BLaER1 treated with 17β-estradiol and CSF1 and Interleukin-3, amounts not matched to agents 10 nM and 100 nM (cell line): ENCODE measurements around the gene CBL.

Source experiments
- H3K27ac ChIP-seq, 11 experiments: shearing (Covaris generic); formaldehyde crosslinking; 2 replicates each; pipeline ENCODE4 v1.8.1; 2022
- H3K27me3 ChIP-seq, 11 experiments: shearing (Covaris generic); formaldehyde crosslinking; 2 replicates each; pipeline ENCODE4 v1.8.1; 2022
- H3K36me3 ChIP-seq, 11 experiments: shearing (Covaris generic); formaldehyde crosslinking; 2 replicates each; pipeline ENCODE4 v1.8.1; 2022
- H3K4me1 ChIP-seq, 10 experiments: shearing (Covaris generic); formaldehyde crosslinking; 2 replicates each; pipeline ENCODE4 v1.8.1; 2022
- H3K4me2 ChIP-seq, 11 experiments: shearing (Covaris generic); formaldehyde crosslinking; 2 replicates each; pipeline ENCODE4 v1.8.1; 2022
- H3K4me3 ChIP-seq, 10 experiments: shearing (Covaris generic); formaldehyde crosslinking; 2 replicates each; pipeline ENCODE4 v1.8.1; 2022
- H3K9ac ChIP-seq, 11 experiments: shearing (Covaris generic); formaldehyde crosslinking; 2 replicates each; pipeline ENCODE4 v1.8.1; 2022
- H3K9me3 ChIP-seq, 11 experiments: shearing (Covaris generic); formaldehyde crosslinking; replicated peaks in 1 of 11; 2 replicates each; pipeline ENCODE4 v1.8.1; 2022
- H4K20me1 ChIP-seq, 11 experiments: shearing (Covaris generic); formaldehyde crosslinking; 2 replicates each; pipeline ENCODE4 v1.8.1; 2022
- Cebpa-rat ChIP-seq, 11 experiments: shearing (Covaris generic); IDR thresholded peaks; 2 replicates each; pipeline ENCODE4 v1.8.1; 2022

CBL gene

GRCh38 chr11:119202554-119202953 is 3.6 kb upstream of the CBL start:
- no peaks in the 10 kb centered on the region for H3K27me3 ChIP-seq
- no peaks in the 10 kb centered on the region for H3K36me3 ChIP-seq
- H3K9ac ChIP-seq: no peak overlapping the region
- H3K9me3 ChIP-seq: no peaks in the 10 kb centered on the region
- H4K20me1 ChIP-seq: peaks cover 0 to 8% (median 4%) of the 10 kb centered on the region in 11 experiments; a peak in 12 of 22 replicates
- no peak overlapping the region for H3K27ac ChIP-seq
- no peak overlapping the region for H3K4me3 ChIP-seq
- no peak overlapping the region for H3K4me2 ChIP-seq
- TF ChIP-seq Cebpa-rat (IDR thresholded peaks at IDR 0.05): no peak
- H3K4me1 ChIP-seq: peaks cover 15 to 20% (median 19%) of the 10 kb centered on the region in 10 experiments

- H3K9ac ChIP-seq: no peak overlapping the region
- no peak for TF ChIP-seq Cebpa-rat (IDR thresholded peaks at IDR 0.05)
Measured at GRCh38 chr11:119204066-119204465, 2.1 kb upstream of the CBL start.

GRCh38 chr11:119205080-119205479 is 1.1 kb upstream of the CBL start:
- no peak for TF ChIP-seq Cebpa-rat (IDR thresholded peaks at IDR 0.05)
- peak overlapping the region; percentile 81 to 99 (median 97) for H3K4me3 ChIP-seq

More at GRCh38 chr11:119204066-119204465, 2.1 kb upstream of the CBL start:
- Histone ChIP-seq H3K4me1 (peaks cover 25 to 35% (median 30%) of the 10 kb centered on the region in 10 experiments), H3K9me3 (no peaks in the 10 kb centered on the region), H3K4me2 (peak overlapping the region in 6 of 11 experiments; percentile 85 to 97 (median 92); a peak in 8 of 22 replicates), H3K27me3 (no peaks in the 10 kb centered on the region), H4K20me1 (peaks cover 15 to 23% (median 18%) of the 10 kb centered on the region in 11 experiments; a peak in 21 of 22 replicates), H3K4me3 (no peak overlapping the region), H3K27ac (peak overlapping the region in 2 of 11 experiments; percentile 5 to 89; a peak in 1 of 22 replicates), H3K36me3 (peaks cover 0 to 9% (median 1%) of the 10 kb centered on the region in 11 experiments; a peak in 4 of 22 replicates)

GRCh38 chr11:119206511-119207414 is 624 bp downstream of the CBL start:
- Histone ChIP-seq H3K4me1 (peaks cover 25 to 57% (median 38%) of the 10 kb centered on the region in 10 experiments), H3K4me3 (peak overlapping the region; percentile 81 to 99 (median 97)), H3K9me3 (no peaks in the 10 kb centered on the region), H3K27ac (peak overlapping the region; percentile 84 to 93 (median 89)), H4K20me1 (peaks cover 42 to 50% (median 45%) of the 10 kb centered on the region in 11 experiments; a peak in 21 of 22 replicates), H3K9ac (peak overlapping the region; percentile 84 to 98 (median 92)), H3K4me2 (peak overlapping the region; percentile 70 to 95 (median 90)), H3K36me3 (peaks cover 0 to 14% (median 4%) of the 10 kb centered on the region in 11 experiments; a peak in 5 of 22 replicates), H3K27me3 (no peaks in the 10 kb centered on the region)
- no peak for TF ChIP-seq Cebpa-rat (IDR thresholded peaks at IDR 0.05)

More at GRCh38 chr11:119205080-119205479, 1.1 kb upstream of the CBL start:
- Histone ChIP-seq H3K9ac (peak overlapping the region; percentile 84 to 98 (median 92); a peak in 20 of 22 replicates), H3K4me1 (peaks cover 25 to 45% (median 38%) of the 10 kb centered on the region in 10 experiments), H4K20me1 (peaks cover 25 to 34% (median 29%) of the 10 kb centered on the region in 11 experiments; a peak in 21 of 22 replicates), H3K27me3 (no peaks in the 10 kb centered on the region), H3K4me2 (peak overlapping the region; percentile 85 to 97 (median 93)), H3K9me3 (no peaks in the 10 kb centered on the region), H3K36me3 (peaks cover 0 to 14% (median 4%) of the 10 kb centered on the region in 11 experiments; a peak in 4 of 22 replicates), H3K27ac (peak overlapping the region; percentile 84 to 93 (median 89); a peak in 20 of 22 replicates)

- H4K20me1 ChIP-seq: peaks cover 49 to 58% (median 51%) of the 10 kb centered on the region in 11 experiments; a peak in 21 of 22 replicates
- H3K36me3 ChIP-seq: peaks cover 0 to 14% (median 4%) of the 10 kb centered on the region in 11 experiments; a peak in 5 of 22 replicates
- peak overlapping the region; percentile 22 to 93 (median 89); a peak in 21 of 22 replicates for H3K27ac ChIP-seq
- peak overlapping the region; percentile 81 to 99 (median 97) for H3K4me3 ChIP-seq
- H3K27me3 ChIP-seq: no peaks in the 10 kb centered on the region
- peaks cover 25 to 57% (median 38%) of the 10 kb centered on the region in 10 experiments for H3K4me1 ChIP-seq
- no peaks in the 10 kb centered on the region for H3K9me3 ChIP-seq
- TF ChIP-seq Cebpa-rat (IDR thresholded peaks at IDR 0.05): no peak
- peak overlapping the region; percentile 70 to 95 (median 88) for H3K4me2 ChIP-seq
- H3K9ac ChIP-seq: peak overlapping the region; percentile 77 to 98 (median 92)
Measured at GRCh38 chr11:119207415-119207960, 1.3 kb downstream of the CBL start.

- TF ChIP-seq Cebpa-rat (IDR thresholded peaks at IDR 0.05): no peak
- H3K27me3 ChIP-seq: no peaks in the 10 kb centered on the region
- H3K4me1 ChIP-seq: peaks cover 25 to 66% (median 42%) of the 10 kb centered on the region in 10 experiments
- H4K20me1 ChIP-seq: peaks cover 65 to 75% (median 68%) of the 10 kb centered on the region in 11 experiments
- peaks cover 0 to 20% (median 4%) of the 10 kb centered on the region in 11 experiments; a peak in 7 of 22 replicates for H3K36me3 ChIP-seq
- peak overlapping the region in 2 of 11 experiments; percentile 11 to 28; a peak in 3 of 22 replicates for H3K9ac ChIP-seq
- no peak overlapping the region for H3K4me3 ChIP-seq
- peak overlapping the region in 6 of 11 experiments; percentile 7 to 85 (median 77); a peak in 8 of 22 replicates for H3K4me2 ChIP-seq
- no peak overlapping the region for H3K27ac ChIP-seq
- H3K9me3 ChIP-seq: no peaks in the 10 kb centered on the region
Measured at GRCh38 chr11:119209186-119209585, 3.0 kb downstream of the CBL start.

GRCh38 chr11:119210050-119210449 is 3.9 kb downstream of the CBL start:
- Histone ChIP-seq H3K4me3 (no peak overlapping the region), H3K27me3 (no peaks in the 10 kb centered on the region), H3K4me1 (peaks cover 20 to 65% (median 33%) of the 10 kb centered on the region in 10 experiments), H3K36me3 (peaks cover 0 to 22% (median 4%) of the 10 kb centered on the region in 11 experiments; a peak in 7 of 22 replicates), H3K4me2 (peak overlapping the region in 4 of 11 experiments; percentile 11 to 82 (median 67); a peak in 7 of 22 replicates), H4K20me1 (peaks cover 69 to 83% (median 77%) of the 10 kb centered on the region in 11 experiments), H3K9ac (peak overlapping the region in 1 of 11 experiments; percentile 27; a peak in 1 of 22 replicates), H3K9me3 (no peaks in the 10 kb centered on the region), H3K27ac (peak overlapping the region in 1 of 11 experiments; percentile 19; a peak in 1 of 22 replicates)
- TF ChIP-seq Cebpa-rat (IDR thresholded peaks at IDR 0.05): no peak

GRCh38 chr11:119218141-119218878 is 12.2 kb downstream of the CBL start:
- Histone ChIP-seq H3K36me3 (peaks cover 3 to 34% (median 8%) of the 10 kb centered on the region in 11 experiments; a peak in 8 of 22 replicates), H3K27ac (no peak overlapping the region), H3K4me3 (no peak overlapping the region), H3K4me1 (peaks cover 0 to 63% (median 0%) of the 10 kb centered on the region in 10 experiments; a peak in 7 of 20 replicates), H3K4me2 (peak overlapping the region in 2 of 11 experiments; percentile 4 to 11; a peak in 3 of 22 replicates), H3K9me3 (no peaks in the 10 kb centered on the region), H3K9ac (no peak overlapping the region), H3K27me3 (no peaks in the 10 kb centered on the region), H4K20me1 (peaks cover 71 to 100% (median 100%) of the 10 kb centered on the region in 11 experiments)
- TF ChIP-seq Cebpa-rat (IDR thresholded peaks at IDR 0.05): no peak
